CD8-positive, alpha-beta memory T cell (primary cell): ENCODE measurements around the gene ZSWIM8. TPM values are rescaled to one million over a fixed set of nuclear protein-coding genes. Genes with fewer than 3 reads are reported as not detected.
A peak's percentile ranks its signal among the peaks of the same experiment; 100 is the strongest.
"Not testable (repeated sequence)": the region's sequence is repeated elsewhere in the genome, so short reads cannot be mapped to it uniquely, and the experiment has no call there.

Experiments used
- CTCF ChIA-PET: fragments of 350-600 bp; sonication (Branson Sonifier 250); formaldehyde crosslinking; loops from one replicate; lab custom pipeline; 2021; ENCODE audit warnings: antibody characterized with exemption; lab: Charles Lee
- POLR2A ChIA-PET: fragments of 350-600 bp; sonication (Branson Sonifier 250); formaldehyde crosslinking; loops from one replicate; lab custom pipeline; 2021; ENCODE audit warnings: antibody characterized with exemption; lab: Charles Lee
- DNase-seq, 5 donors: peaks; one replicate each; pipeline versions ENCODE4 v3.0.0 to v3.0.0-alpha.2; 2020 to 2022; ENCODE audit warnings: mixed read lengths in 1 of 5
- H3K27ac ChIP-seq: one replicate; pipeline ENCODE4 v1.7.0; 2013; ENCODE audit warnings: low read depth, mild to moderate bottlenecking, low read length, moderate library complexity
- H3K27me3 ChIP-seq: 2 replicates; pipeline ENCODE4 v1.7.0; 2013; ENCODE audit warnings: low read length, mild to moderate bottlenecking; ENCODE audit not compliant: insufficient read depth, poor library complexity, severe bottlenecking
- H3K36me3 ChIP-seq: 2 replicates; pipeline ENCODE4 v1.7.0; 2013; ENCODE audit warnings: mild to moderate bottlenecking, low read length, moderate library complexity; ENCODE audit not compliant: insufficient read depth
- H3K4me1 ChIP-seq: 2 replicates; pipeline ENCODE4 v1.7.0; 2013; ENCODE audit warnings: mild to moderate bottlenecking, low read length, moderate library complexity; ENCODE audit not compliant: insufficient read depth
- H3K4me3 ChIP-seq: 2 replicates; pipeline ENCODE4 v1.7.0; 2013; ENCODE audit warnings: mild to moderate bottlenecking, low read length
- H3K9me3 ChIP-seq: 2 replicates; pipeline ENCODE4 v1.7.0; 2013; ENCODE audit warnings: mild to moderate bottlenecking, low read length
- H3K27ac Mint-ChIP-seq, 8 donors: one replicate each; pipeline ENCODE4 v1.8.0; 2020 to 2021; ENCODE audit warnings: mixed read lengths in 8 of 8, mild to moderate bottlenecking in 6 of 8, inconsistent platforms in 3 of 8, moderate library complexity in 3 of 8
- H3K27me3 Mint-ChIP-seq, 2 donors: one replicate each; pipeline ENCODE4 v1.8.0; 2020 to 2021; ENCODE audit warnings: mixed read lengths in 2 of 2, mild to moderate bottlenecking in 1 of 2, moderate library complexity in 1 of 2
- H3K36me3 Mint-ChIP-seq, 3 donors: one replicate each; pipeline ENCODE4 v1.8.0; 2020 to 2021; ENCODE audit warnings: mixed read lengths in 3 of 3, inconsistent platforms in 1 of 3, mild to moderate bottlenecking in 1 of 3
- H3K4me1 Mint-ChIP-seq, 3 donors: one replicate each; pipeline ENCODE4 v1.8.0; 2020 to 2021; ENCODE audit warnings: mixed read lengths in 3 of 3, inconsistent platforms in 1 of 3, mild to moderate bottlenecking in 1 of 3
- H3K4me3 Mint-ChIP-seq, 7 donors: one replicate each; pipeline ENCODE4 v1.8.0; 2020 to 2021; ENCODE audit warnings: mixed read lengths in 7 of 7, mild to moderate bottlenecking in 6 of 7, moderate library complexity in 4 of 7, inconsistent platforms in 2 of 7
- H3K9me3 Mint-ChIP-seq, 5 donors: one replicate each; pipeline ENCODE4 v1.8.0; 2020 to 2022; ENCODE audit warnings: mixed read lengths in 5 of 5, mild to moderate bottlenecking in 3 of 5, moderate library complexity in 2 of 5, inconsistent platforms in 1 of 5
- polyA plus RNA-seq: library from polyadenylated mRNA; unstranded; fragments of 300-500 nt; fragmentation: Illumina TruSeq; gene quantifications from one replicate; pipeline ENCODE4 v1.2.3, GENCODE V29; 2021
- total RNA-seq, 2 experiments: library from RNA; stranded (reverse); gene quantifications; one replicate each; pipeline ENCODE4 v1.2.3, GENCODE V29; 2021

The ZSWIM8 gene
- total and polyA plus RNA-seq, 3 experiments from 2014 or later = 26.0 to 57.6 (median 54.3) TPM

DNA sequence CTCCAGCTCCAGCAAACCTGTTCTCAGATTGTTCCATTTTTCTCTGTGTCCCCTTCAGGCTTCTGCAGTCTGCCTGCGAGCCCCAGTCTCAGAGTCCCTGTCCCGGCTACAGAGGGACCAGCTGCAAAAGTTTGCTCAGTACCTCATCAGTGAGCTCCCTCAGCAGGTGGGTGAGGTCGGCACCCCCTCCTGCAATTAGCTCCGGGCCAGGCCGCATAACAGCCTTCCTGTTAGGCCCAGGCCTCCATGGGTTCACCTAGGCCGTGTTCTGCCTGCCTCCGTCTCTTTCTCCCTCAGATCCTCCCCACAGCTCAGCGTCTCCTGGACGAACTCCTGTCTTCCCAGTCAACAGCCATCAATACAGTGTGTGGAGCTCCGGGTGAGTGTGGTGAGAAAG is 4.3 kb downstream of the ZSWIM8 start:
- Mint-ChIP-seq H3K27me3 (peaks cover 0 to 2% of the 10 kb centered on the region in 2 donors), H3K4me3 (peak overlapping the region in 1 of 7 donors; percentile 76), H3K36me3 (peaks cover 12 to 79% (median 14%) of the 10 kb centered on the region in 3 donors), H3K27ac (peak overlapping the region in 1 of 8 donors; percentile 84), H3K4me1 (peaks cover 27 to 35% (median 29%) of the 10 kb centered on the region in 3 donors), H3K9me3 (peaks cover 0 to 3% (median 0%) of the 10 kb centered on the region in 5 donors)
- H3K9me3 ChIP-seq = no peaks in the 10 kb centered on the region
- POLR2A ChIA-PET = no interaction called here
- CTCF ChIA-PET = interaction anchor here (0.9 to 1.2 kb wide), 2 partner anchors 21 to 90 kb away, joined by 3 to 6 read pairs; no protein-coding TSS in a partner anchor
- H3K4me1 ChIP-seq = peaks cover 26% of the 10 kb centered on the region
- H3K27me3 ChIP-seq = no peaks in the 10 kb centered on the region
- H3K36me3 ChIP-seq = peaks cover 44% of the 10 kb centered on the region
- H3K4me3 ChIP-seq = no peak overlapping the region
- no peak for DNase-seq
- H3K27ac ChIP-seq = no peak overlapping the region

DNA sequence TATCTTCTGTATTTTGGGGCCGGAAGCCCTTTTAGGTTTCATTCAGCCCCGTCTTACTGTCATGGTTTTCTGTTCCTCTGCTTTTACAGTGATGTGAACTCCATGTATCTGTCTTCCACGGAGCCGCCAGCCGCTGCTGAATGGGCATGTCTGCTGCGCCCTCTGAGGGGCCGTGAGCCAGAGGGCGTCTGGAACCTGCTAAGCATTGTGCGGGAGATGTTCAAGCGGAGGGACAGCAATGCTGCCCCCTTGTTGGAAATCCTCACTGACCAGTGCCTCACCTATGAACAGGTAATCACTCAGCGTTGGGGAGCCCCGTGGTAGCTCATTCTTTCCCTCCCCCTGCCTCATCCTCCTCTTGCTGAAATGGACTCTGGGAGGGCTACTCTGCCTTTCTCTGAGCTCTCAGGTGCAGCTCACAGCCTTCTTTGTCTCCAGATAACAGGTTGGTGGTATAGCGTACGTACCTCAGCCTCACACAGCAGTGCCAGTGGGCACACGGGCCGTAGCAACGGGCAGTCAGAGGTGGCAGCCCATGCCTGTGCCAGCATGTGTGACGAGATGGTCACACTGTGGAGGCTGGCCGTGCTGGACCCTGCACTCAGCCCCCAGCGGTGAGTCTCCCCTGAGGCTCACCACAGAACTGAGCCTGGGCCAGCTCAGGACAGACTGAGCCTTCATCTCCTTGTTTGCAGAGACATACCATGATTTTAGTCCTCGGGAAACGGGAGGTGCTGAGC is 5.7 kb downstream of the ZSWIM8 start:
- DNase-seq = no peak
- peaks cover 50% of the 10 kb centered on the region for H3K36me3 ChIP-seq
- H3K4me3 ChIP-seq = no peak overlapping the region
- Mint-ChIP-seq H3K27me3 (peaks cover 0 to 2% of the 10 kb centered on the region in 2 donors), H3K9me3 (peaks cover 0 to 2% (median 0%) of the 10 kb centered on the region in 5 donors), H3K27ac (peak overlapping the region in 2 of 8 donors; percentile 39 to 43), H3K4me3 (peak overlapping the region in 1 of 7 donors; percentile 76), H3K4me1 (peaks cover 19 to 24% (median 19%) of the 10 kb centered on the region in 3 donors), H3K36me3 (peaks cover 14 to 84% (median 16%) of the 10 kb centered on the region in 3 donors)
- CTCF ChIA-PET = interaction anchor here (1.9 kb wide), 1 partner anchor 18 kb away, joined by 6 read pairs; a partner anchor contains a TSS
- POLR2A ChIA-PET = interaction anchor here (1.1 kb wide), 1 partner anchor 19 kb away, joined by 5 read pairs; no protein-coding TSS in a partner anchor
- no peaks in the 10 kb centered on the region for H3K27me3 ChIP-seq
- peaks cover 22% of the 10 kb centered on the region for H3K4me1 ChIP-seq
- no peak overlapping the region for H3K27ac ChIP-seq
- H3K9me3 ChIP-seq = no peaks in the 10 kb centered on the region

DNA sequence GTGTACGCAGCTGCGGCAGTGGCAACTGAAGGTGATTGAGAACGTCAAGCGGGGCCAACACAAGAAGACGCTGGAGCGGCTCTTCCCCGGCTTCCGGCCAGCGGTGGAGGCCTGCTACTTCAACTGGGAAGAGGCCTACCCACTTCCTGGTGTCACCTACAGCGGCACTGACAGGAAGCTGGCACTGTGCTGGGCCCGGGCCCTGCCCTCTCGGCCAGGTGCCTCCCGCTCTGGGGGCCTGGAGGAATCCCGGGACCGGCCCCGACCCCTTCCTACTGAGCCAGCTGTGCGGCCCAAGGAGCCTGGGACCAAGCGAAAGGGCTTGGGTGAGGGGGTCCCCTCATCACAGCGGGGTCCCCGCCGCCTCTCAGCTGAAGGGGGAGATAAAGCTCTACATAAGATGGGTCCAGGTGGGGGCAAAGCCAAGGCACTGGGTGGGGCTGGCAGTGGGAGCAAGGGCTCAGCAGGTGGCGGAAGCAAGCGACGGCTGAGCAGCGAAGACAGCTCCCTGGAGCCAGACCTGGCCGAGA is 6.5 kb downstream of the ZSWIM8 start:
- H3K9me3 ChIP-seq = no peaks in the 10 kb centered on the region
- no peak overlapping the region for H3K4me3 ChIP-seq
- no peak overlapping the region for H3K27ac ChIP-seq
- ChIA-PET CTCF (interaction anchor here (1.9 kb wide), 1 partner anchor 19 kb away, joined by 6 read pairs; a partner anchor contains a TSS), POLR2A (no interaction called here)
- Mint-ChIP-seq H3K9me3 (no peaks in the 10 kb centered on the region), H3K27me3 (peaks cover 0 to 2% of the 10 kb centered on the region in 2 donors), H3K27ac (peak overlapping the region in 1 of 8 donors; percentile 39), H3K36me3 (peaks cover 14 to 85% (median 19%) of the 10 kb centered on the region in 3 donors), H3K4me1 (peaks cover 10 to 16% (median 13%) of the 10 kb centered on the region in 3 donors), H3K4me3 (no peak overlapping the region)
- DNase-seq = no peak
- peaks cover 14% of the 10 kb centered on the region for H3K4me1 ChIP-seq
- peaks cover 58% of the 10 kb centered on the region for H3K36me3 ChIP-seq
- H3K27me3 ChIP-seq = no peaks in the 10 kb centered on the region

DNA sequence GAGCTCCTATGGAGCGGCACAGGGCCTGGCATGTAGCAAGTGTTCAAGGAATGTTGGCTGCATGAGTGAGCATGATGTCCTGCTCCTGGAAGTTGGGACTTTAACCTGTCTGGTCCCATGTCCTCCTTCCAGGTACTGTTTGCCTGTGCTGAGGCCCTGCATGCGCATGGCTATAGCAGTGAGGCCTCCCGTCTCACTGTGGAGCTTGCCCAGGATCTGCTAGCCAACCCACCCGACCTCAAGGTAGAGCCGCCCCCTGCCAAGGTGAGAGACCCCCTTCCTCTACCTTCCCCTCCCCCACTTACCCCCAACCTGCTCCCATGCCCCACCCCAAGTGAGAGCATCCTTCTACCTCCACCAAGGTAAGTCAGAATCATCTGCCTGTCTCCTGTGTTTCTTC is 8.1 kb downstream of the ZSWIM8 start:
- H3K27me3 Mint-ChIP-seq = peaks cover 0 to 2% of the 10 kb centered on the region in 2 donors
- H3K4me1 ChIP-seq = peaks cover 1% of the 10 kb centered on the region
- H3K36me3 ChIP-seq = peaks cover 62% of the 10 kb centered on the region
- ChIA-PET CTCF (interaction anchor here (1.3 kb wide), 1 partner anchor 15 kb away, joined by 3 read pairs; no protein-coding TSS in a partner anchor), POLR2A (no interaction called here)
- H3K36me3 Mint-ChIP-seq = peaks cover 14 to 94% (median 24%) of the 10 kb centered on the region in 3 donors
- no peaks in the 10 kb centered on the region for H3K9me3 ChIP-seq
- no peaks in the 10 kb centered on the region for H3K9me3 Mint-ChIP-seq
- H3K27me3 ChIP-seq = no peaks in the 10 kb centered on the region
- H3K27ac ChIP-seq = no peak overlapping the region
- H3K4me3 ChIP-seq = no peak overlapping the region
- peak overlapping the region in 1 of 7 donors; percentile 41 for H3K4me3 Mint-ChIP-seq
- peaks cover 0 to 4% (median 2%) of the 10 kb centered on the region in 3 donors for H3K4me1 Mint-ChIP-seq
- H3K27ac Mint-ChIP-seq = peak overlapping the region in 2 of 8 donors; percentile 34 to 51
- no peak for DNase-seq

DNA sequence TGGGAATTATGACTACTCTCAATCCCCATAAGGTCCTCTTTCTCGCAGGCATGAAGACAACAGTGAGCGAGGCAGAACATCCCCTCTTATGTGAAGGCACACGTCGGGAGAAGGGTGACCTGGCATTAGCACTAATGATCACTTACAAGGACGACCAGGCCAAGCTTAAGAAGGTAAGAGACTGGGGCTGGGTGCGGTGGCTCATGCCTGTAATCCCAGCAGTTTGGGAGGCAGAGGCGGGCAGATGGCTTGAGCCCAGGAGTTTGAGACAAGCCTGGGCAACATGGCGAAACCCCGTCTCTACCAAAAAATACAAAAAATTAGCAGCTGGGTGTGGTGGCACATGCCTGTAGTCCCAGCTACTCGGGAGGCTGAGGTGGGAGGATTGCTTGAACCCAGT is 10.1 kb downstream of the ZSWIM8 start:
- not testable (repeated sequence) for H3K27me3 ChIP-seq, H3K4me3 ChIP-seq, DNase-seq, H3K4me3 Mint-ChIP-seq, H3K27me3 Mint-ChIP-seq, H3K27ac Mint-ChIP-seq, H3K9me3 ChIP-seq, H3K4me1 Mint-ChIP-seq, H3K27ac ChIP-seq, H3K4me1 ChIP-seq, H3K9me3 Mint-ChIP-seq
- CTCF ChIA-PET = interaction anchor here (2.0 kb wide), 1 partner anchor 9 kb away, joined by 10 read pairs; no protein-coding TSS in a partner anchor
- peaks cover 55% of the 10 kb centered on the region for H3K36me3 ChIP-seq
- H3K36me3 Mint-ChIP-seq = peaks cover 9 to 92% (median 19%) of the 10 kb centered on the region in 3 donors
- POLR2A ChIA-PET = interaction anchor here (2.2 kb wide), 1 partner anchor 14 kb away, joined by 4 read pairs; the partner anchor contains the start of gene CHCHD1

DNA sequence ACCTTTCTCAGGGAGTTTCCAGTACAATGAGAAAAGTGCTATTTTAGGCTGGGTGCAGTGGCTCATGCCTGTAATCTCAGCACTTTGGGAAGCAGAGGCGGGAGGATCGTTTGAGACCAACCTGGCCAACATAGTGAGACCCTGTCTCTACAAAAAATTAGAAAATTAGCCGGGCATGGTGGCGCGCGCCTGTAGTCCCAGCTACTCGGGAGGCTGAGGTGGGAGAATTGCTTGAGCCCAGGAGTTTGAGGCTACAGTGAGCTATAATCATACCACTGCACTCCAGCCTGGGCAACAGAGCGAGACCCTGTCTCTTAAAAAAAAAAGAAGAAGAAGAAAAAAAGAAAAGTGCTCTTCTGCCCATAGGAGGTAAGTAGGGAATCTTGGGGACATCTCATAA is 10.6 kb downstream of the ZSWIM8 start:
- ChIA-PET CTCF (interaction anchor here (0.9 to 1.0 kb wide), 2 partner anchors 8 to 24 kb away, joined by 3 read pairs; a partner anchor contains a TSS), POLR2A (interaction anchor here (2.2 kb wide), 1 partner anchor 14 kb away, joined by 4 read pairs; the partner anchor contains the start of gene CHCHD1)
- H3K27me3 Mint-ChIP-seq, H3K9me3 Mint-ChIP-seq, H3K4me1 Mint-ChIP-seq, H3K27me3 ChIP-seq, H3K4me1 ChIP-seq, H3K4me3 ChIP-seq, H3K27ac ChIP-seq, H3K4me3 Mint-ChIP-seq, DNase-seq, H3K9me3 ChIP-seq: not testable (repeated sequence)
- peaks cover 9 to 92% (median 19%) of the 10 kb centered on the region in 3 donors for H3K36me3 Mint-ChIP-seq
- peaks cover 52% of the 10 kb centered on the region for H3K36me3 ChIP-seq
- H3K27ac Mint-ChIP-seq = peak overlapping the region in 4 of 8 donors; percentile 6 to 66 (median 35)

DNA sequence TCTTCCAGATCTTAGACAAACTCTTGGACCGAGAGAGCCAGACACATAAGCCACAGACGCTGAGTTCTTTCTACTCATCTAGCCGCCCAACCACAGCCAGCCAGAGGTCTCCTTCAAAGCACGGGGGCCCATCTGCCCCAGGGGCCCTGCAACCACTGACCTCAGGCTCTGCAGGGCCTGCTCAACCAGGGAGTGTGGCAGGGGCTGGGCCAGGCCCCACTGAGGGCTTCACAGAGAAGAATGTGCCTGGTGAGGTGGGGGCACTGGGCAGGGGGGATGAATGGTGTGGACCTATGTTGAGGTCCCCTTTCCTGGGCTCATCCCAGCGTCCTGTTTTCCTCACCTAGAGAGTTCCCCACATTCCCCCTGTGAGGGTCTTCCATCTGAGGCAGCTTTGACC is 11.4 kb downstream of the ZSWIM8 start:
- H3K9me3 Mint-ChIP-seq = no peaks in the 10 kb centered on the region
- Histone ChIP-seq H3K4me3 (no peak overlapping the region), H3K27ac (no peak overlapping the region), H3K4me1 (no peaks in the 10 kb centered on the region), H3K36me3 (peaks cover 52% of the 10 kb centered on the region), H3K27me3 (no peaks in the 10 kb centered on the region), H3K9me3 (no peaks in the 10 kb centered on the region)
- peak overlapping the region in 4 of 8 donors; percentile 7 to 61 (median 42) for H3K27ac Mint-ChIP-seq
- POLR2A ChIA-PET = no interaction called here
- H3K4me3 Mint-ChIP-seq = no peak overlapping the region
- H3K4me1 Mint-ChIP-seq = peaks cover 0 to 5% (median 0%) of the 10 kb centered on the region in 3 donors
- peaks cover 0 to 4% of the 10 kb centered on the region in 2 donors for H3K27me3 Mint-ChIP-seq
- peaks cover 9 to 91% (median 19%) of the 10 kb centered on the region in 3 donors for H3K36me3 Mint-ChIP-seq
- CTCF ChIA-PET = interaction anchor here (0.9 to 1.0 kb wide), 2 partner anchors 9 to 24 kb away, joined by 3 read pairs; a partner anchor contains a TSS
- DNase-seq = no peak
